B cell (primary cell): ENCODE results near the gene METTL5. TPM values are rescaled to one million over a fixed set of nuclear protein-coding genes. Genes with fewer than 3 reads are reported as not detected.

ENCODE experiments used
- ATAC-seq: fragments of 200-7000 bp; cut with Tn5 transposase; one replicate; pipeline ENCODE4 v1.10.0; 2021; ENCODE audit warnings: low read depth, mild to moderate bottlenecking, moderate number of reproducible peaks, moderate library complexity
- CTCF ChIA-PET: fragments of 350-600 bp; sonication (Branson Sonifier 250); formaldehyde crosslinking; loops from one replicate; lab custom pipeline; 2021; ENCODE audit warnings: antibody characterized with exemption, inconsistent platforms; lab: Charles Lee
- POLR2A ChIA-PET: fragments of 350-600 bp; sonication (Branson Sonifier 250); formaldehyde crosslinking; loops from one replicate; lab custom pipeline; 2021; ENCODE audit warnings: antibody characterized with exemption; lab: Charles Lee
- DNase-seq: peaks from one replicate; pipeline ENCODE4 v3.0.0; 2013
- H2AFZ ChIP-seq: 2 replicates; pipeline ENCODE4 v1.6.1; 2012; ENCODE audit warnings: mild to moderate bottlenecking, low read depth, low read length; ENCODE audit not compliant: insufficient read depth, poor library complexity, severe bottlenecking
- H3K27ac ChIP-seq, 2 donors: 1 replicate in 1 of 2; 2 replicates in 1 of 2; pipeline ENCODE4 v1.5.1; 2012 to 2013; ENCODE audit warnings: low read length in 2 of 2, mild to moderate bottlenecking in 2 of 2, moderate library complexity in 1 of 2
- H3K27me3 ChIP-seq, 4 experiments: fragments of 200-600 bp in 1 of 4; sonication (generic) in 1 of 4; replicated peaks in 1 of 4; 1 replicate in 2 of 4; 2 replicates in 2 of 4; pipeline versions ENCODE4 v1.6.1 to v1.7.0; 2013 to 2016; ENCODE audit warnings: low read length in 3 of 4, mild to moderate bottlenecking in 2 of 4, mixed read lengths in 1 of 4, moderate library complexity in 1 of 4; ENCODE audit not compliant: insufficient read depth in 4 of 4, control insufficient read depth in 3 of 4; ENCODE audit errors: control extremely low read depth in 1 of 4
- H3K36me3 ChIP-seq, 2 experiments: replicated peaks in 1 of 2; 1 replicate in 1 of 2; 2 replicates in 1 of 2; pipeline versions ENCODE4 v1.6.1 to v1.7.1; 2013; ENCODE audit warnings: low read length in 1 of 2; ENCODE audit not compliant: insufficient read depth in 2 of 2, control insufficient read depth in 1 of 2; ENCODE audit errors: control extremely low read depth in 1 of 2, extremely low read depth in 1 of 2
- H3K4me1 ChIP-seq, 2 donors: fragments of 200-600 bp in 1 of 2; sonication (generic) in 1 of 2; 1 replicate in 1 of 2; 2 replicates in 1 of 2; pipeline versions ENCODE4 v1.5.1 to v1.6.1; 2013 to 2017; ENCODE audit warnings: low read length in 2 of 2; ENCODE audit not compliant: control insufficient read depth in 2 of 2, insufficient read depth in 2 of 2
- H3K4me2 ChIP-seq: replicated peaks from 2 replicates; pipeline ENCODE3; 2012; ENCODE audit warnings: mild to moderate bottlenecking, low read depth, low read length; ENCODE audit not compliant: poor library complexity, severe bottlenecking
- H3K4me3 ChIP-seq, 5 experiments: fragments of 200-600 bp in 1 of 5; sonication (generic) in 1 of 5; 1 replicate in 3 of 5; 2 replicates in 2 of 5; pipeline versions ENCODE4 v1.5.1 to v1.7.0; 2011 to 2016; ENCODE audit warnings: low read length in 4 of 5, mild to moderate bottlenecking in 4 of 5, low read depth in 2 of 5, control low read depth in 1 of 5, moderate library complexity in 1 of 5; ENCODE audit not compliant: insufficient read depth in 1 of 5; ENCODE audit errors: control extremely low read depth in 1 of 5, extremely low read depth in 1 of 5
- H3K79me2 ChIP-seq: fragments of 200-600 bp; sonication (generic); one replicate; pipeline ENCODE4 v1.6.0; 2016; ENCODE audit warnings: low read length; ENCODE audit not compliant: control insufficient read depth, insufficient read depth
- H3K9ac ChIP-seq: fragments of 200-600 bp; sonication (generic); 2 replicates; pipeline ENCODE4 v1.6.1; 2017; ENCODE audit warnings: mild to moderate bottlenecking, low read length, moderate library complexity
- H3K9me3 ChIP-seq, 3 donors: one replicate each; pipeline versions ENCODE4 v1.6.1 to v1.7.1; 2013; ENCODE audit warnings: low read length in 2 of 3; ENCODE audit not compliant: control insufficient read depth in 2 of 3, insufficient read depth in 1 of 3; ENCODE audit errors: control extremely low read depth in 1 of 3
- H4K20me1 ChIP-seq: 2 replicates; pipeline ENCODE4 v1.6.0; 2012; ENCODE audit warnings: mild to moderate bottlenecking, low read length; ENCODE audit not compliant: insufficient read depth, control insufficient read depth, poor library complexity, severe bottlenecking
- H3K27ac Mint-ChIP-seq: one replicate; pipeline ENCODE4 v1.8.0; 2021; ENCODE audit warnings: mixed read lengths
- H3K27me3 Mint-ChIP-seq: one replicate; pipeline ENCODE4 v1.8.0; 2021; ENCODE audit warnings: mixed read lengths
- H3K4me1 Mint-ChIP-seq: one replicate; pipeline ENCODE4 v1.8.0; 2021; ENCODE audit warnings: mixed read lengths
- H3K4me3 Mint-ChIP-seq: one replicate; pipeline ENCODE4 v1.8.0; 2021; ENCODE audit warnings: mixed read lengths
- H3K9me3 Mint-ChIP-seq: one replicate; pipeline ENCODE4 v1.8.0; 2022; ENCODE audit warnings: mixed read lengths; ENCODE audit not compliant: insufficient read depth
- CTCF ChIP-seq: fragments of 200-600 bp; IDR thresholded peaks from one replicate; pipeline ENCODE4 v1.8.0; 2022; ENCODE audit warnings: antibody characterized with exemption, mild to moderate bottlenecking
- EZH2 ChIP-seq: IDR thresholded peaks from 2 replicates; pipeline ENCODE4 v1.6.1; 2012; ENCODE audit warnings: borderline replicate concordance, low read depth, mild to moderate bottlenecking, moderate library complexity, low read length; ENCODE audit not compliant: insufficient read depth, poor library complexity, severe bottlenecking
- WGBS: methylation state at CpG from one replicate; pipeline ENCODE4 v1.1.5; 2013; ENCODE audit warnings: missing lambda C conversion rate; ENCODE audit not compliant: insufficient coverage; 5-methylcytosine and 5-hydroxymethylcytosine counted together
- intact Hi-C: fragments of 100-400 bp; cut with micrococcal nuclease; formaldehyde crosslinking; loops from one replicate; pipeline ENCODE4 v1.10.0; 2022
- polyA plus RNA-seq: library from polyadenylated mRNA; depleted of rRNA; stranded (reverse); fragments of >200 nt; gene quantifications from 2 replicates; pipeline ENCODE4 v1.2.3, GENCODE V29; 2012
- total RNA-seq, 2 donors: library from RNA; stranded (reverse); fragments of 120-200 nt in 1 of 2; gene quantifications; 1 replicate in 1 of 2; 2 replicates in 1 of 2; pipeline versions ENCODE4 v1.2.3 to v1.2.4, GENCODE V29; 2013 to 2022

Gene METTL5
- total and polyA plus RNA-seq, 2 donors (not counting 1 experiment from before 2014, with no cell fraction given): 12.7 to 36.4 TPM

- Histone ChIP-seq H3K9me3 (no peaks in the 10 kb centered on the region), H3K36me3 (peaks cover 0 to 3% of the 10 kb centered on the region in 2 experiments), H3K4me3 (no peak overlapping the region), H2AFZ (no peak overlapping the region), H4K20me1 (peaks cover 56% of the 10 kb centered on the region), H3K4me2 (no peak overlapping the region), H3K79me2 (peaks cover 81% of the 10 kb centered on the region), H3K9ac (no peak overlapping the region), H3K27me3 (no peaks in the 10 kb centered on the region), H3K27ac (no peak overlapping the region), H3K4me1 (no peaks in the 10 kb centered on the region)
- Mint-ChIP-seq H3K4me1 (peaks cover 14% of the 10 kb centered on the region), H3K27ac (no peak overlapping the region), H3K4me3 (no peak overlapping the region), H3K9me3 (no peaks in the 10 kb centered on the region), H3K27me3 (no peaks in the 10 kb centered on the region)
- no peak for ATAC-seq
- whole genome bisulfite sequencing: 100% methylated on average over 1 of the region's 2 CpGs
- ChIA-PET POLR2A (no interaction called here), CTCF (no interaction called here)
- DNase-seq: no peak
- TF ChIP-seq CTCF: no peak
- TF ChIP-seq EZH2: no peak
- intact Hi-C loops: no loop called here
Measured at GRCh38 chr2:169838743-169839489, 14.2 kb upstream of the METTL5 start.

DNA sequence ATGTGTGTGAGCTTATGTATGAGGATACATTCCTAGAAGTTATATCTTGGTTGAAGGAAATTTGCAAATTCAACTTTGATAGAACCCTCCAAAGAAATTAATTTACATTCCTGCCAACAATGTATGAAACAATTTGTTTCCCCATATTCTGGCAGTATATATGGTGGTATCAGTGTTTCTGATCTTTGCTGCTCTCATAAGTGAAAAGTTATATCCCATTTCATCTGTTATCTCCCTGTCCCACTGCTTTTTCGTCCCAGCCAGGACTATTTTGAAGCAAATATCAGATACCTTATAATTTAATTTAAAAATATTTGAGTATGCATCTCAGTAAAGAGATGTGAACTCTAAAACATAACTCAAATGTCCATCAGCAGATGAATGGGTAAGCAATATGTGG, 9.7 kb upstream of the METTL5 start:
- no peak overlapping the region for H3K4me2 ChIP-seq
- no peak for TF ChIP-seq EZH2
- TF ChIP-seq CTCF: no peak
- ChIA-PET POLR2A (no interaction called here), CTCF (no interaction called here)
- intact Hi-C loops: no loop called here
- no peaks in the 10 kb centered on the region for H3K27me3 ChIP-seq
- peaks cover 2 to 3% of the 10 kb centered on the region in 2 experiments for H3K36me3 ChIP-seq
- ATAC-seq (no peak), DNase-seq (no peak)
- Mint-ChIP-seq H3K27ac (no peak overlapping the region), H3K9me3 (no peaks in the 10 kb centered on the region), H3K27me3 (no peaks in the 10 kb centered on the region), H3K4me1 (peaks cover 27% of the 10 kb centered on the region), H3K4me3 (no peak overlapping the region)
- H2AFZ ChIP-seq: no peak overlapping the region
- no peaks in the 10 kb centered on the region for H3K9me3 ChIP-seq
- H3K27ac ChIP-seq: no peak overlapping the region
- WGBS: no CpG with 5 or more reads among the region's 1 CpG
- H3K4me1 ChIP-seq: no peaks in the 10 kb centered on the region
- H3K4me3 ChIP-seq: no peak overlapping the region
- H3K9ac ChIP-seq: no peak overlapping the region
- H4K20me1 ChIP-seq: peaks cover 57% of the 10 kb centered on the region
- H3K79me2 ChIP-seq: peaks cover 96% of the 10 kb centered on the region
